Karpas-422 (cell line): Measurements from ENCODE around the gene NUDT16L1. TPM values are rescaled to one million over a fixed set of nuclear protein-coding genes. Genes with fewer than 3 reads are reported as not detected.
"Not testable (repeated sequence)": the region's sequence is repeated elsewhere in the genome, so short reads cannot be mapped to it uniquely, and the experiment has no call there.

Experiments
- DNase-seq: peaks from one replicate; pipeline ENCODE4 v3.0.0-alpha.2; 2015
- H2AFZ ChIP-seq: fragments of 200-600 bp; sonication (generic); 2 replicates; pipeline ENCODE4 v1.6.1; 2014; ENCODE audit warnings: antibody characterized with exemption, low read length, mixed read lengths
- H3K27ac ChIP-seq: fragments of 200-600 bp; sonication (generic); 2 replicates; pipeline ENCODE4 v1.5.1; 2014; ENCODE audit warnings: mild to moderate bottlenecking, low read length, moderate library complexity
- H3K27me3 ChIP-seq: fragments of 200-600 bp; sonication (generic); 2 replicates; pipeline ENCODE4 v1.6.1; 2014; ENCODE audit warnings: low read length, mixed read lengths
- H3K36me3 ChIP-seq: fragments of 200-600 bp; sonication (generic); 2 replicates; pipeline ENCODE4 v1.6.1; 2014; ENCODE audit warnings: low read length, mixed read lengths; ENCODE audit not compliant: insufficient read depth
- H3K4me1 ChIP-seq: fragments of 200-600 bp; sonication (generic); 2 replicates; pipeline ENCODE4 v1.6.1; 2014; ENCODE audit warnings: mild to moderate bottlenecking, low read length, mixed read lengths
- H3K4me2 ChIP-seq: fragments of 200-600 bp; sonication (generic); 2 replicates; pipeline ENCODE4 v1.6.1; 2014; ENCODE audit warnings: low read length, low read depth, mild to moderate bottlenecking; ENCODE audit not compliant: poor library complexity, severe bottlenecking
- H3K4me3 ChIP-seq: fragments of 200-600 bp; sonication (generic); 2 replicates; pipeline ENCODE4 v1.5.1; 2014; ENCODE audit warnings: mild to moderate bottlenecking, antibody characterized with exemption, low read length, mixed read lengths
- H3K79me2 ChIP-seq: fragments of 200-600 bp; sonication (generic); 2 replicates; pipeline ENCODE4 v1.6.1; 2014; ENCODE audit warnings: mild to moderate bottlenecking, low read length, mixed read lengths
- H3K9ac ChIP-seq: fragments of 200-600 bp; sonication (generic); 2 replicates; pipeline ENCODE4 v1.6.0; 2014; ENCODE audit warnings: low read length
- H3K9me2 ChIP-seq: fragments of 200-600 bp; sonication (generic), shearing (Covaris generic); replicated peaks from 2 replicates; pipeline ENCODE4 v1.6.0; 2014; ENCODE audit warnings: mild to moderate bottlenecking, low read length, moderate library complexity; ENCODE audit not compliant: insufficient read depth
- H3K9me3 ChIP-seq: fragments of 300-700, 200-600 bp; sonication (generic); 2 replicates; pipeline ENCODE4 v1.6.1; 2014; ENCODE audit warnings: low read length, mixed read lengths
- H4K20me1 ChIP-seq: fragments of 200-600 bp; sonication (generic); 2 replicates; pipeline ENCODE4 v1.6.1; 2014; ENCODE audit warnings: mild to moderate bottlenecking, antibody characterized with exemption, low read length, low read depth; ENCODE audit not compliant: insufficient read depth
- total RNA-seq: library from RNA; depleted of rRNA; stranded (reverse); fragments of >200 nt; shearing (Covaris generic); gene quantifications from 2 replicates; pipeline ENCODE4 v1.2.3, GENCODE V29; 2014; ENCODE audit warnings: low replicate concordance

NUDT16L1 gene
- total RNA-seq, 1 experiment from 2014 or later: 24.0 TPM

DNA sequence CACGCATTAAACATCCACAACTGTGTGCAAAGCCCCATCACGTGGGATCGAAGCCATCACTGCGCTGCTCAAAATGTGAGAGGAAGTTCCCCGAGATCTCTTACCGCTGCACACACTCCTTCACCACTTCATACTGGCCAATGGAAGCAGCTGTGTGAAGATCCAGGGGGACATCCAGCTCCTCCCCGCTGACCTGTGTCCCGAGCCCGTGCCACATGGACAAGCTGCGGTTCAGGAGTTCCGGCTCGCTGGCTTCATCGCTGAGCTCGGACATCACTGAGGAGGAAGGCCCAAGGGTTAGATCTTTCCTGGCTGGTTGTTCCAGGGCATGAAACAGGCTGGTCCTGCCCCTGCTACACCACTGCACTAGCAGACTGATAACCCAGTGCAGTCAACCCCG lies 36.5 kb downstream of the NUDT16L1 start:
- Histone ChIP-seq H3K27me3 (no peaks in the 10 kb centered on the region), H4K20me1 (no peaks in the 10 kb centered on the region), H3K79me2 (peaks cover 23% of the 10 kb centered on the region), H3K9me2 (no peaks in the 10 kb centered on the region), H3K27ac (no peak overlapping the region), H3K4me3 (no peak overlapping the region), H3K9me3 (no peaks in the 10 kb centered on the region), H2AFZ (no peak overlapping the region), H3K4me1 (peaks cover 8% of the 10 kb centered on the region), H3K36me3 (0 out of 2 replicates have a peak, but pooled peaks cover 3% of the 10 kb centered on the region), H3K9ac (no peak overlapping the region), H3K4me2 (no peak overlapping the region)
- no peak for DNase-seq

- H3K27me3 ChIP-seq: no peaks in the 10 kb centered on the region
- H3K36me3 ChIP-seq: no peaks in the 10 kb centered on the region
- H4K20me1 ChIP-seq: no peaks in the 10 kb centered on the region
- peaks cover 15% of the 10 kb centered on the region for H3K4me1 ChIP-seq
- H3K79me2 ChIP-seq: peaks cover 23% of the 10 kb centered on the region
- H3K9ac ChIP-seq: peak overlapping the region; percentile 89
- DNase-seq: no peak
- no peaks in the 10 kb centered on the region for H3K9me2 ChIP-seq
- peak overlapping the region; percentile 70; the same call in 1 of the 2 replicates for H2AFZ ChIP-seq
- peak overlapping the region; percentile 69 for H3K27ac ChIP-seq
- peak overlapping the region; percentile 91 for H3K4me3 ChIP-seq
- H3K4me2 ChIP-seq: peak overlapping the region; percentile 83
- no peaks in the 10 kb centered on the region for H3K9me3 ChIP-seq
These were observed 39.9 kb downstream of the NUDT16L1 start for GRCh38 chr16:4733211-4733742.

- Histone ChIP-seq H3K9me3 (no peaks in the 10 kb centered on the region), H3K9ac (peak overlapping the region; percentile 89), H3K79me2 (peaks cover 23% of the 10 kb centered on the region), H2AFZ (peak overlapping the region; percentile 70), H3K4me2 (peak overlapping the region; percentile 83), H3K4me3 (peak overlapping the region; percentile 91), H3K27ac (peak overlapping the region; percentile 69), H3K4me1 (peaks cover 15% of the 10 kb centered on the region), H3K36me3 (no peaks in the 10 kb centered on the region), H4K20me1 (no peaks in the 10 kb centered on the region), H3K27me3 (no peaks in the 10 kb centered on the region), H3K9me2 (no peaks in the 10 kb centered on the region)
- no peak for DNase-seq
These were observed 40.3 kb downstream of the NUDT16L1 start for GRCh38 chr16:4733747-4734062.

GRCh38 chr16:4734063-4734729 lies 40.8 kb downstream of the NUDT16L1 start, which contains the start of the genes ANKS3 and DNAAF8:
Gene ANKS3, minus strand, starts transcription at chr16:4734271. Its CDS starts 4,122 bp downstream, at chr16:4730149.
Gene DNAAF8, plus strand, starts transcription at chr16:4734537. Its CDS starts 1,978 bp downstream, at chr16:4736515.
- H3K27me3 ChIP-seq: no peaks in the 10 kb centered on the region
- peak within 1 kb of the TSS; percentile 83 for H3K4me2 ChIP-seq
- H3K9me2 ChIP-seq: no peaks in the 10 kb centered on the region
- no peaks in the 10 kb centered on the region for H4K20me1 ChIP-seq
- H3K4me1 ChIP-seq: peaks cover 15% of the 10 kb centered on the region
- no peaks in the 10 kb centered on the region for H3K9me3 ChIP-seq
- peak; percentile 95 for DNase-seq
- peak within 1 kb of the TSS; percentile 89 for H3K9ac ChIP-seq
- peaks cover 23% of the 10 kb centered on the region for H3K79me2 ChIP-seq
- H3K36me3 ChIP-seq: no peaks in the 10 kb centered on the region
- H2AFZ ChIP-seq: peak within 1 kb of the TSS; percentile 86
- H3K27ac ChIP-seq: peak within 1 kb of the TSS; percentile 69
- peak within 1 kb of the TSS; percentile 91 for H3K4me3 ChIP-seq

- no peaks in the 10 kb centered on the region for H3K9me3 ChIP-seq
- H3K9ac ChIP-seq: peak overlapping the region; percentile 89
These were observed 41.6 kb downstream of the NUDT16L1 start for GRCh38 chr16:4734730-4735535.

DNA sequence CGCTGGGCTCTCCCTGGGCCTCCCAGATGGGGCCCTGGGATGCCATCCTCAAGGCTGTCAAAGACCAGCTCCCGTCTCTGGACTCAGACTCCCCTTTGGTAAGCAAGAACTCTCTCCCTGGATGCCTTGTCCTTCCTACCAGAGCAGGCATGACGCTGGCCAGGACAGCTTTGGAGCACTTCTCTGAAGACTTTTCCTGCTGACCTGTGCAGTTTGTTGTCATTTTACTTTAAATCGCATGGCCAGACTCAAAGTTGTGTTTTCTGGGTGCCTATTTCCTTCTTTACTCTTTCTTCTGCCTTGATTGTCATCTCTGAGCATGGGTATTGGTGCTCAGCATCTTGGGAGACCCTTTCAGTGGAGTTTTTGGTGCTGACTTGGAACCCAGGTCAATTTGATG lies 43.2 kb downstream of the NUDT16L1 start:
- H3K4me2 ChIP-seq: no peak overlapping the region
- H3K36me3 ChIP-seq: no peaks in the 10 kb centered on the region
- H3K9me2 ChIP-seq: no peaks in the 10 kb centered on the region
- H2AFZ ChIP-seq: no peak overlapping the region
- peaks cover 22% of the 10 kb centered on the region for H3K79me2 ChIP-seq
- H3K9ac ChIP-seq: no peak overlapping the region
- peaks cover 15% of the 10 kb centered on the region for H3K4me1 ChIP-seq
- no peak for DNase-seq
- no peaks in the 10 kb centered on the region for H3K27me3 ChIP-seq
- no peaks in the 10 kb centered on the region for H3K9me3 ChIP-seq
- H3K27ac ChIP-seq: no peak overlapping the region
- H4K20me1 ChIP-seq: no peaks in the 10 kb centered on the region
- H3K4me3 ChIP-seq: no peak overlapping the region

More at GRCh38 chr16:4734730-4735535, 41.6 kb downstream of the NUDT16L1 start:
- peak overlapping the region; percentile 69 for H3K27ac ChIP-seq
- H3K79me2 ChIP-seq: peaks cover 23% of the 10 kb centered on the region
- H3K4me3 ChIP-seq: peak overlapping the region; percentile 91
- peak overlapping the region; percentile 83 for H3K4me2 ChIP-seq
- no peaks in the 10 kb centered on the region for H3K27me3 ChIP-seq
- DNase-seq: peak; percentile 96
- no peaks in the 10 kb centered on the region for H3K9me2 ChIP-seq
- no peaks in the 10 kb centered on the region for H3K36me3 ChIP-seq
- H3K4me1 ChIP-seq: peaks cover 15% of the 10 kb centered on the region
- peak overlapping the region; percentile 86 for H2AFZ ChIP-seq
- no peaks in the 10 kb centered on the region for H4K20me1 ChIP-seq

DNA sequence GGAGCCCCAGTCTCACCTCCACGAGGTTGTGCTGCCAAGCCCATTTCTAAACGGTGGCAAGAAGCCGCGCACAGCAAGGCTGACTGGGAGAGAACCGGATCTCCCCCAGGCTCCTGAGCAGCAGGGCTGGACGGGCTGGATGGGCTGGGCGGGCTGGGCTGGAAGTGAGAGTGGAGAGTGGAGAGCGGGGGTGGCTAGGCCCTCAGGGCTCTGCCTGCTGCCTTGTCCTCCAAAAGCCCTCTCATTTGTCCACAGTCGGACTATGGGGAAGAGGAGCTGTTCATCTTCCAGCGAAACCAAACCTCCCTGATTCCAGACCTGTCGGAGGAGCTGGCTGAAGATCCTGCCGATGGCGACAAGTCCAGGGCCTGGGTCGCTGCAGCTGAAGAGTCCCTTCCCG lies 44.2 kb downstream of the NUDT16L1 start:
- no peak overlapping the region for H3K4me3 ChIP-seq
- no peak overlapping the region for H3K27ac ChIP-seq
- no peak overlapping the region for H3K4me2 ChIP-seq
- H3K9me3 ChIP-seq: no peaks in the 10 kb centered on the region
- no peaks in the 10 kb centered on the region for H4K20me1 ChIP-seq
- H3K4me1 ChIP-seq: peaks cover 15% of the 10 kb centered on the region
- H3K79me2 ChIP-seq: peaks cover 13% of the 10 kb centered on the region
- H3K27me3 ChIP-seq: no peaks in the 10 kb centered on the region
- H3K36me3 ChIP-seq: no peaks in the 10 kb centered on the region
- no peaks in the 10 kb centered on the region for H3K9me2 ChIP-seq
- H2AFZ ChIP-seq: no peak overlapping the region
- DNase-seq: no peak
- no peak overlapping the region for H3K9ac ChIP-seq

- not testable (repeated sequence) for H3K4me1 ChIP-seq, H3K79me2 ChIP-seq, H3K9me2 ChIP-seq, DNase-seq, H3K9me3 ChIP-seq, H3K27ac ChIP-seq, H3K4me2 ChIP-seq, H3K9ac ChIP-seq, H3K36me3 ChIP-seq, H3K4me3 ChIP-seq, H3K27me3 ChIP-seq, H2AFZ ChIP-seq, H4K20me1 ChIP-seq
These were observed 45.0 kb downstream of the NUDT16L1 start for GRCh38 chr16:4738370-4738769.
